PFSK-1 (cell line): ENCODE data around the gene ARHGAP25.

Experiments
- FOXP2 ChIP-seq: optimal IDR thresholded peaks from 2 replicates; pipeline ENCODE3; 2011; ENCODE audit warnings: borderline replicate concordance, control low read depth, inconsistent platforms; ENCODE audit not compliant: insufficient read depth; ENCODE audit errors: extremely low read length, extremely low read depth
- POLR2AphosphoS5 ChIP-seq: IDR thresholded peaks from 2 replicates; pipeline ENCODE4 v1.6.1; 2012; ENCODE audit warnings: low read depth, mild to moderate bottlenecking, control low read depth, low read length, moderate library complexity
- REST ChIP-seq, 2 experiments: IDR thresholded peaks; 2 replicates each; pipeline versions ENCODE4 v1.6.1 to v1.8.0; 2011 to 2012; ENCODE audit warnings: low read depth in 2 of 2, low read length in 2 of 2, control low read depth in 1 of 2, inconsistent platforms in 1 of 2, mild to moderate bottlenecking in 1 of 2, moderate library complexity in 1 of 2; ENCODE audit not compliant: insufficient read depth in 1 of 2
- SIN3A ChIP-seq: IDR thresholded peaks from 2 replicates; pipeline ENCODE4 v1.6.1; 2012; ENCODE audit warnings: mild to moderate bottlenecking, low read length, moderate library complexity, borderline replicate concordance; ENCODE audit not compliant: insufficient read depth
- TAF1 ChIP-seq: IDR thresholded peaks from 2 replicates; pipeline ENCODE4 v1.6.1; 2012; ENCODE audit warnings: low read length, control low read depth, borderline replicate concordance; ENCODE audit not compliant: insufficient read depth

ARHGAP25 gene

GRCh38 chr2:68811364-68811763 is 76.8 kb downstream of the ARHGAP25 start:
- TF ChIP-seq POLR2AphosphoS5 (no peak), SIN3A (no peak), REST (IDR thresholded peaks at IDR 0.05; ENCODE audit: insufficient read depth in 1 of 2, low read depth in 2 of 2, low read length in 2 of 2) (no peak), FOXP2 (no peak), TAF1 (no peak)

GRCh38 chr2:68812251-68812650 is 77.6 kb downstream of the ARHGAP25 start:
- TF ChIP-seq REST (IDR thresholded peaks at IDR 0.05; ENCODE audit: insufficient read depth in 1 of 2, low read depth in 2 of 2, low read length in 2 of 2): no peak

- TF ChIP-seq SIN3A (no peak), REST (IDR thresholded peaks at IDR 0.05; ENCODE audit: insufficient read depth in 1 of 2, low read depth in 2 of 2, low read length in 2 of 2) (no peak), POLR2AphosphoS5 (no peak), TAF1 (no peak), FOXP2 (no peak)
Measured at GRCh38 chr2:68813596-68813995, 79.0 kb downstream of the ARHGAP25 start.

GRCh38 chr2:68817306-68817705 is 82.7 kb downstream of the ARHGAP25 start:
- TF ChIP-seq REST (IDR thresholded peaks at IDR 0.05; ENCODE audit: insufficient read depth in 1 of 2, low read depth in 2 of 2, low read length in 2 of 2) (no peak), SIN3A (no peak), TAF1 (no peak), FOXP2 (no peak), POLR2AphosphoS5 (no peak)

GRCh38 chr2:68819556-68819955 is 84.9 kb downstream of the ARHGAP25 start:
- TF ChIP-seq TAF1 (no peak), SIN3A (no peak), POLR2AphosphoS5 (no peak), REST (IDR thresholded peaks at IDR 0.05; ENCODE audit: insufficient read depth in 1 of 2, low read depth in 2 of 2, low read length in 2 of 2) (no peak), FOXP2 (no peak)
